GM19328 (cell line): ENCODE results near the gene ADH1C.

Experiments used
- ATAC-seq: cut with Tn5 transposase; IDR thresholded peaks from one replicate; pipeline ENCODE4 v1.9.1; 2021; ENCODE audit warnings: mild to moderate bottlenecking, moderate library complexity; ENCODE audit not compliant: unreplicated experiment

Gene ADH1C

GRCh38 chr4:99305638-99306400, 46.7 kb downstream of the ADH1C start:
- no peak for ATAC-seq

- ATAC-seq = no peak
Observed at GRCh38 chr4:99301376-99302164, 51.0 kb downstream of the ADH1C start.

GRCh38 chr4:99300934-99301333, 51.6 kb downstream of the ADH1C start:
- ATAC-seq = no peak

GRCh38 chr4:99293357-99293756, 59.2 kb downstream of the ADH1C start:
- ATAC-seq = no peak

GRCh38 chr4:99290848-99291786, 61.4 kb downstream of the ADH1C start, which contains the start of gene ADH1A:
Gene ADH1A (minus strand): TSS chr4:99290985. CDS start chr4:99290914, 71 bp downstream.
- ATAC-seq = no peak
